B cell (primary cell): ENCODE data around the gene WDR82.

Experiments used
- EZH2 ChIP-seq: IDR thresholded peaks from 2 replicates; pipeline ENCODE4 v1.6.1; 2012; ENCODE audit warnings: borderline replicate concordance, low read depth, mild to moderate bottlenecking, moderate library complexity, low read length; ENCODE audit not compliant: insufficient read depth, poor library complexity, severe bottlenecking
- TF ChIP-seq, protein P1 (sequence below): fragments of 200-600 bp; IDR thresholded peaks from one replicate; pipeline ENCODE4 v1.8.0; 2022; ENCODE audit warnings: antibody characterized with exemption, mild to moderate bottlenecking

DNA sequence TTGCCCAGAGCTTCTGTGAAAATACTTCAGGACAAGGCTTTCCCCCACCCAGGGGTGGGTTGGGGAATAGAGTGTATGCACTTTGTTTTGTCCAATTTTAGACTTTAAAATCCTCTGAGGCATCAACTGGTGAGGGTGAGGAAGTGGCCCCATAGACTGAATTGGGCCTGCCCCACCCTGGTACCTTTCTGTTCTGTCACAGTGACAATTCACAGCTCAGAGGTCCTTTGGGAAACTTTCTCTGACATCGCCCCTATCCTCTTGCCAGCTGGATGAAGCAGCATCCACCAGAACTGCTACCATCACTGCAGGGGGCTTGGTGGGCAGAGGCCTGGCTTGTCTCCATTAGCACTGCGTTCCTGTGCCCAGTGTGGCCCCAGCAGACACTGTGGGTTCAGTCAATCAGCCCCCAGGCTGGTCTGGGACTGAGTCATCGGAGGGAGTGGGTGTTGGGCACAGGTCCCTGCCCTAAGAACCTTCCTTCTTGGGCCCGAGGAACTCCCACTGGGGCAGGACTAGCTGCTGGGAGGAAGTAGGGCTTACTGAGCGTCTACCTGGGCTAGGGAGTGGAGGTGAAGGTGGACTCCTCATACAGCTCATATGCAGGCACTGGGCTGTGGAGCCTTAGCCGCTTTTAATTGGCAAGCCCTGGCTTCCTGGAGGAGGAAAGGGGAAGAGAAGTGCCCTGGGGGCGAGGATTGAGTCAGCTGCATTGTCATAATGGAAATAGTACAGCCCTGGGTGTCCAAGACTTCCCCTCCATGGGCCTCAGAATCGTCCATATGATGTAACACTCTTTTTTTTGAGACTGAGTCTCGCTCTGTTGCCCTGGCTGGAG lies 34.4 kb downstream of the WDR82 start:
- TF ChIP-seq, protein P1, sequence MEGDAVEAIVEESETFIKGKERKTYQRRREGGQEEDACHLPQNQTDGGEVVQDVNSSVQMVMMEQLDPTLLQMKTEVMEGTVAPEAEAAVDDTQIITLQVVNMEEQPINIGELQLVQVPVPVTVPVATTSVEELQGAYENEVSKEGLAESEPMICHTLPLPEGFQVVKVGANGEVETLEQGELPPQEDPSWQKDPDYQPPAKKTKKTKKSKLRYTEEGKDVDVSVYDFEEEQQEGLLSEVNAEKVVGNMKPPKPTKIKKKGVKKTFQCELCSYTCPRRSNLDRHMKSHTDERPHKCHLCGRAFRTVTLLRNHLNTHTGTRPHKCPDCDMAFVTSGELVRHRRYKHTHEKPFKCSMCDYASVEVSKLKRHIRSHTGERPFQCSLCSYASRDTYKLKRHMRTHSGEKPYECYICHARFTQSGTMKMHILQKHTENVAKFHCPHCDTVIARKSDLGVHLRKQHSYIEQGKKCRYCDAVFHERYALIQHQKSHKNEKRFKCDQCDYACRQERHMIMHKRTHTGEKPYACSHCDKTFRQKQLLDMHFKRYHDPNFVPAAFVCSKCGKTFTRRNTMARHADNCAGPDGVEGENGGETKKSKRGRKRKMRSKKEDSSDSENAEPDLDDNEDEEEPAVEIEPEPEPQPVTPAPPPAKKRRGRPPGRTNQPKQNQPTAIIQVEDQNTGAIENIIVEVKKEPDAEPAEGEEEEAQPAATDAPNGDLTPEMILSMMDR: no peak
- TF ChIP-seq EZH2: no peak
